Measurements from ENCODE around the gene DCD.
"Not testable (repeated sequence)": the region's sequence is repeated elsewhere in the genome, so short reads cannot be mapped to it uniquely, and the experiment has no call there.

Gene DCD

GRCh38 chr12:54648265-54648664 lies at the start of gene DCD:
DCD (minus strand) TSS chr12:54648365; CDS start chr12:54648303, 62 bp downstream.
- intact Hi-C loops (cut with DNase I) = no loop called here
- DNase-seq = no peak

DNA sequence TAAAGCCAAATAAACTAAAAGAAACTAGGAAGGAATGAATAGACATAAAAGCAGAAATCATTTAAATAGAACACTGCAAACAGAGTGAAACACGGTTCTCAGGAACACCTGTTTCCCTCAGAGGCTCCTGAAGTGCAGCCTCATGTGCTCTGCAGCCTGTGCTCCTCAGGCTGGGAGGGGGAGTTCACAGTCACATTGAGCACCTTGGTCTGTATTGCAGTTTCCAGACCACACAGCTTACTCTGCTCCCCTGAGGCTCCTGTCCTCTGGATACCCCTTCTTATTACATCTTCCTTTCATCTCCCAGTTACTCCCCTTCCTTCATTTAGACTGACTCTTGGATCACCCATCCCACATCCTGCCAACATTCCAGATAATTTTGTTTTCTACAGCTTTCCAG lies 49.7 kb upstream of the DCD start:
- no peak for DNase-seq
- intact Hi-C loops (cut with DNase I) = no loop called here

GRCh38 chr12:54692353-54692752 lies 44.2 kb upstream of the DCD start:
- intact Hi-C loops (cut with DNase I) = no loop called here
- DNase-seq = no peak

DNA sequence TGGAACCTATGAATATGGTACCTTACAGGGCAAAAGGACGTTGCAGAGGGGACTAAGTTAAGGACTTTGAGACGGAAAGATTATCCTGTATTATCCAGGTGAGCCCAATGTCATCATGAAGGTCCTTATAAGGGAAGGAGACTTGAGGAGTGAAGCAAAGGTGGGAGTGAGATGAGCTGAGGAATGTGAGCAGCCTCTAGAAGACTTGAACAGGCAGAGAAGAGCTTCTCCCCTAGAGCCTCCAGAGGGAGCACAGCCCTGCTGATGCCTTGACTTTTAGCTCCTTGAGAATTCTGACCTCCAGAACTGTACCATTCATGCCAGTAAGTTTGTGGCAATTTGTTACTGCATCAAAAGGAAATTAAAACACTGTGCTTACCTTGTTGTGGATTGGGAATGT lies 41.8 kb upstream of the DCD start:
- intact Hi-C loops (cut with DNase I) = no loop called here
- DNase-seq = no peak

DNA sequence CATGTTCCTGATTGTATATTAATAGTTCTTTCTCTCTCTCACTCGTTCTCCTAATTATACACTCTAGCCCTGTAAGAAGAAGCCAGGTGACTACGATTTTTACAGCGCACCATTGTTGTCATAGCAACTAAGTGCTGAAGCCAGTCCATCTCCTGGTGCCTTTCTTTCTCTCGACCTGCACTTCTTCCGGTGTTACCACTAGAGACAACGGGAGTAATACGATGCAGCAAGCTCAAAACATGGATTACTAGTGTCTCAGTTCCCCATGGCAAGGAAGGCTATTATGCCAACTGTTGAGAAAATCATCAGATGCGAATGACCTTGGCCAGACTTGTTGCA lies 40.8 kb upstream of the DCD start:
- intact Hi-C loops (cut with DNase I) = no loop called here
- no peak for DNase-seq

GRCh38 chr12:54688309-54689033 lies 40.3 kb upstream of the DCD start:
- no peak for DNase-seq
- intact Hi-C loops (cut with DNase I) = no loop called here

GRCh38 chr12:54684636-54685630 lies 36.8 kb upstream of the DCD start:
- no peak for DNase-seq
- intact Hi-C loops (cut with DNase I) = no loop called here

DNA sequence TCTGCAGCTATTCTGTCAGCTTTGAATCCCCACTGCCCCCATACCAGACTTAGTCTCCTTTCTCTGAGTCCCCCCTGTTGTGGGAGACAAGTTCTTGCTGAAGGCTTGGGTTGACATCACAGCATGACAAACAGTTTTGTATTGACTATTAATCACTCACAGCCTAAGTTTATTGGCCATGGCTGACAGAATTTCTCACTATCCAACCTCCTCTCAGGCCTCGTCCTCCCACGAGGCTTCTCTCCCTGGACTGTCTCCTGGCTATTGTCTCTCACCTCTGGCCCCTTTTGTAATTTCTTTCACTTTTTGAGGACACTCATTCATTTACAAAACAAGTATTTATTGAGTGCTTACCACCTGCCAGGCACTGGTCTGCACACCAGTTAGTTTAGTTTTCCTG lies 35.2 kb upstream of the DCD start:
- no peak for DNase-seq
- intact Hi-C loops (cut with DNase I) = no loop called here

DNA sequence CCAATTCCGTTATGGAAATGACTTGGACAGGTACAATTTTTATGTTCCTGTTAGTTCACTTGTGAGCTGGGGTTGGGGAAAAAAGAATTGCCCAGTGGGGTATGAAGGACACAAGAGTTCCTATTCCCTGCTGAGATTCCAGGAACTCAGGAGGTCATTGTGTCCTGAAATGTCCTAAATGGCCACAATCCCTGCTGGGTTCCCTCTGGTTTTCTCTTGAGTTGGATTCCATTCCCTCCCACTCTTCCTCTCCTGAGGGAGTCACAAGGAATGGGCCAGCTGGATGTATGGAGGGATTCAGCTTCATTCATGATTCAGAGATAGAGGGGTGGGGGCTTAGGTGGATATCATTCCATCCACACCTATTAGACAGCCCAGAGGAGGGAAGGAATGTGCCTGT lies 34.5 kb upstream of the DCD start:
- intact Hi-C loops (cut with DNase I) = no loop called here
- DNase-seq = no peak

DNA sequence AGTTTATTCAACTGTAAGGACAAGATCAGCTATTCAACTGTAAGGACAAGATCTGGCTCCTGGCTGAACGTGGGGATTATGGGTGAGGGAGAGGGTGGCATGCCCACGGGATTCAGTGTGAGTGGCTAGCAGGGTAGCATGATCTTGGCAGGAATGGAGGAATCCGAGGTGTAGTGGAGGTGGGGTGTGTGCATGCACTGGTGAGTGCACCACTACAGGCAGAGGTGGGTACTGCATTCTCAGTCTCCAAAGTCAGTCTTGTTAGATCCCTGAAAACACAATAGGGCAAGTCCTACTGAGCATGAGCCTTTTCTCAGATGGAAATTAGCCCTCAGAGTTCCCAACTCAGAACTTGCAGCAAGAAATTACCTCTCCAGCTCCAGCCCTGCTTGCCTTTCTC lies 32.2 kb upstream of the DCD start:
- peak in 1 of 42 donors; percentile 46 for DNase-seq
- intact Hi-C loops (cut with DNase I) = no loop called here

DNA sequence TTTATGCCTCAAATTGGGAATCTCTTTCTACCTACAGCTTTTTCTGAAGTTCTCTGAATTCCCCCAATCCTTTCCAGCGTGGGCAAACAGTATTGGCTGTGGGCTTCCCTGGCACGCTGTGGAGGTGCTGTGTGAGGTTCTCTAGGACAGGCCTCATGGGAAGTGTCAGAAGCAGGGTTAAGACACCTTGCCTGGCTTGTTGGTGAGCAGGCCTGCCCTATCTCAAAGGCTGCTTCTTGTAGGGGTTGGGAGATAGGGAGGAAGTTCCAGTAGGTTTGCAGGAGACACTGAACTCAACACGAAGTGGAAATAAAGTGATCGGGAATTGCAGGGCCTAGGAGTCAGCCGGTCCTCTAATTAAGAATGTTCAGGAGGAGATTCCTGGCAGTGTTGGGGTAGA lies 30.0 kb upstream of the DCD start:
- no peak for DNase-seq
- intact Hi-C loops (cut with DNase I) = no loop called here

DNA sequence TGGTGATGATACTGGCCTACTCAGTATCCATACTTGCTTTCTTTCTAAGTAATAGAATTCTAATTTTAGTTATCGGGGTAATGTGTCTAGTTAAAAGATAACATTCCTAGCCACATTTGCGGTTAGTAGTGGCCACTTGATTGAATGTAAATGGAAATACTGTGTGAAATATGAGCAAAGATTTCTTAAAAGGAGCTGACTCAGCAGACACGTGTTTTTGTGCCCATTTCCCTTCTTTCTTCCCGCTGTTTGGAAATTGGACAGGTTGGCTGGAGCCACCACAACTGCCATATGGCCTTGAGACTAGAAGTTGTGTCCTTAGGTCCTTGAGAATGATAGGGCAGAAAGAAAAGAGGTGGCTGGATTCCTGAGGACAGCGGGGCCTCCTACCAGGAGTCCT lies 19.8 kb upstream of the DCD start:
- DNase-seq = no peak
- intact Hi-C loops (cut with DNase I) = no loop called here

DNA sequence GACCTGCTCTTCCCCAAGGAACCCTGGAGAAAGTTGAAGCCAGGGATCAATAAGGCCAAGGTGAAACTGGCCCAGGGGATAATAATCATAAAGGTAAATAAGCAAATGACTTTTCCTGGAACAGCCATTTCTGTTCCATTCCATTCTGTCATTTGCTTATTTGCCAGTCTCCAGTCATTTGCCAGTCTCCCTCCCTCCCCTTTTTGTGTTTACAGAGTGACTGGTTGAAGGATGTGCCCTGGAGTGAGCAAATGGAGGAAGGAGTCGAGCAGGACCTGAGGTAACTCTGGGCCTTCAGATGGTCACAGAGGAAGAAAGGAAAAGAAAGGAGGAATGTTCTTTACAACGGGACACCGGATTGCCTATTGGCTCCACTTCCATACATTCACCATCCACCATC lies 17.8 kb upstream of the DCD start:
- intact Hi-C loops (cut with DNase I) = no loop called here
- no peak for DNase-seq

GRCh38 chr12:54665022-54665635 lies 17.0 kb upstream of the DCD start:
- DNase-seq; intact Hi-C loops (cut with DNase I): not testable (repeated sequence)

GRCh38 chr12:54663603-54664002 lies 15.4 kb upstream of the DCD start:
- DNase-seq = no peak
- intact Hi-C loops (cut with DNase I) = no loop called here

GRCh38 chr12:54662026-54662425 lies 13.9 kb upstream of the DCD start:
- intact Hi-C loops (cut with DNase I) = no loop called here
- DNase-seq = no peak

GRCh38 chr12:54661048-54661447 lies 12.9 kb upstream of the DCD start:
- intact Hi-C loops (cut with DNase I) = no loop called here
- DNase-seq = no peak

GRCh38 chr12:54660320-54660962 lies 12.3 kb upstream of the DCD start:
- intact Hi-C loops (cut with DNase I) = no loop called here
- peak in 1 of 42 donors; percentile 27 for DNase-seq

Data from head of caudate nucleus (tissue), 42 donors.